Skeletal muscle satellite cell (primary cell): ENCODE measurements around the gene TRPM6. TPM values are rescaled to one million over a fixed set of nuclear protein-coding genes. Genes with fewer than 3 reads are reported as not detected.
"Not testable (repeated sequence)": the region's sequence is repeated elsewhere in the genome, so short reads cannot be mapped to it uniquely, and the experiment has no call there.

Experiments
- H3K27me3 ChIP-seq: 2 replicates; pipeline ENCODE4 v1.7.0; 2013; ENCODE audit warnings: low read length; ENCODE audit not compliant: control insufficient read depth, insufficient read depth
- H3K36me3 ChIP-seq: 2 replicates; pipeline ENCODE4 v1.7.0; 2013; ENCODE audit warnings: mild to moderate bottlenecking, control low read depth, low read length; ENCODE audit not compliant: insufficient read depth
- H3K4me1 ChIP-seq: 2 replicates; pipeline ENCODE4 v1.7.0; 2013; ENCODE audit warnings: low read length; ENCODE audit not compliant: control insufficient read depth, insufficient read depth
- H3K4me2 ChIP-seq: 2 replicates; pipeline ENCODE4 v1.7.0; 2013; ENCODE audit warnings: mild to moderate bottlenecking, low read length
- H3K4me3 ChIP-seq: 2 replicates; pipeline ENCODE4 v1.7.0; 2013; ENCODE audit warnings: low read length
- H3K9ac ChIP-seq: 2 replicates; pipeline ENCODE4 v1.7.0; 2013; ENCODE audit warnings: mild to moderate bottlenecking, low read depth, low read length, moderate library complexity
- H3K9me3 ChIP-seq: replicated peaks from 2 replicates; pipeline ENCODE4 v1.7.0; 2013; ENCODE audit warnings: mild to moderate bottlenecking, control low read depth, low read length
- total RNA-seq: library from RNA; depleted of rRNA; stranded (reverse); fragments of >200 nt; gene quantifications from 2 replicates; pipeline ENCODE4 v1.2.3, GENCODE V29; 2012; rRNA removed

TRPM6 gene
- total RNA-seq: under 0.01 TPM in 1 of 2 replicates, not detected in the other

GRCh38 chr9:74887041-74887980 lies at the start of gene TRPM6:
Gene TRPM6, minus strand, starts transcription at chr9:74887921. Its CDS starts 65 bp downstream, at chr9:74887856.
- no peaks in the 10 kb centered on the region for H3K9me3 ChIP-seq
- no peaks in the 10 kb centered on the region for H3K36me3 ChIP-seq
- H3K4me2 ChIP-seq: peak within 1 kb of the TSS; percentile 95
- H3K27me3 ChIP-seq: peaks cover 3% of the 10 kb centered on the region
- peak within 1 kb of the TSS; percentile 65 for H3K9ac ChIP-seq
- peaks cover 3% of the 10 kb centered on the region for H3K4me1 ChIP-seq
- H3K4me3 ChIP-seq: peak within 1 kb of the TSS; percentile 81

GRCh38 chr9:74935008-74935407 lies 47.3 kb upstream of the TRPM6 start:
- H3K27me3 ChIP-seq: no peaks in the 10 kb centered on the region
- H3K4me1 ChIP-seq: no peaks in the 10 kb centered on the region
- H3K36me3 ChIP-seq: no peaks in the 10 kb centered on the region
- no peak overlapping the region for H3K4me3 ChIP-seq
- H3K4me2 ChIP-seq: peak overlapping the region; percentile 16
- H3K9ac ChIP-seq: no peak overlapping the region
- no peaks in the 10 kb centered on the region for H3K9me3 ChIP-seq

GRCh38 chr9:74921737-74922136 lies 34.0 kb upstream of the TRPM6 start:
- H3K9me3 ChIP-seq: no peaks in the 10 kb centered on the region
- no peaks in the 10 kb centered on the region for H3K36me3 ChIP-seq
- no peaks in the 10 kb centered on the region for H3K27me3 ChIP-seq
- no peak overlapping the region for H3K4me2 ChIP-seq
- no peaks in the 10 kb centered on the region for H3K4me1 ChIP-seq
- no peak overlapping the region for H3K4me3 ChIP-seq
- H3K9ac ChIP-seq: no peak overlapping the region

DNA sequence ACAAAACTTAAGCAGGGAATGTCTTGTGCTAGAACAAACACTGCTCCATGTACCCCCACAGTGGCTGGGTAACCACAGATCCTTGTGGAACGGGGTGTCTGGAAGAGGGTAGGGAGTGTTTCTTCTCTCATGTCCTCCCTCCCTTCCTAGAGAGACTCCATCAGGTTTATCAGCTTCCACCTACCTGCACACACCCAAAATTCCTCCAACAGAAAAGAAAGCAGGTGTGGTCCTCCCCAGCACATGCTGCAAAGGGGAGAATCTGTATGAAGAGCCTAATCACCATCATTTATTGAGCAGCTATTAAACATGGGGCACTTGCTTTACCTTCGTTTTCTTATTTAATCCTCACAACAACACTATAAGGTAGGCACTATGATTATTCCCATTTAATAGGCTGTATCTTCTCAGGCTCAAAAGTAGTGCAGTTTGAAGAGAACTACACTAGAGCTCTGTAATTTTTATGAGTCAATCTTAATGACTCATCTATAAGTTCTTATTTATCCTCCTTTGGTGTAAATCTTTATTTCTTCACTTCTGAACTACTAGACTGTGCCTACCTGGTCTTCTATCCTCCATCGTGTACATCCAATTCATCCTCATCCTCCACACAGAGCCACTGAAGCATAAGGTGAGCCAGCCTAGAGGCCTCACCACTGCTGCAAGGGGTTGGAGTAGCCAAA lies 33.4 kb upstream of the TRPM6 start:
- Histone ChIP-seq H3K9me3 (no peaks in the 10 kb centered on the region), H3K36me3 (no peaks in the 10 kb centered on the region), H3K4me1 (no peaks in the 10 kb centered on the region), H3K27me3 (no peaks in the 10 kb centered on the region), H3K4me3 (no peak overlapping the region), H3K4me2 (no peak overlapping the region), H3K9ac (no peak overlapping the region)

GRCh38 chr9:74910036-74910435 lies 22.3 kb upstream of the TRPM6 start:
- Histone ChIP-seq H3K4me3 (no peak overlapping the region), H3K4me2 (no peak overlapping the region), H3K4me1 (no peaks in the 10 kb centered on the region), H3K9me3 (no peaks in the 10 kb centered on the region), H3K36me3 (no peaks in the 10 kb centered on the region), H3K27me3 (no peaks in the 10 kb centered on the region), H3K9ac (no peak overlapping the region)

DNA sequence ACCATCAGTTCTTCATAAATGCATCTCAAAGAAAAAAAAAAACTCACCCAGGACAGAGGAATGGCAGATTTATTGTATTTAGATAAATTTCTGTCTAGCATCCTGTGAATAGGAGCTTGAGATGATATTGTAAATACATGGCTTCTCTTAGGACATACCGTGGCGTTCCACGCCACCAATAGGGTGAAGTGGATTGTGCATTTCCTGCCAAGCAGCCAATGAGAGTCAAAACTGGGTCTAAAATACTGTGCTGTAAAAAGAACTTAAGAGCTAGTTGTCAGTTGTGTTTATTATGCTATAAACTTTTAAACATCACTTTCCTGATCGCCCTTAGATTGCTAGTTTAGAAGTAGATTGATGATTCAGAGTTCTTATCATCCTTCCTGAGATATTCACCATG lies 20.9 kb upstream of the TRPM6 start:
- Histone ChIP-seq H3K27me3 (no peaks in the 10 kb centered on the region), H3K9ac (no peak overlapping the region), H3K4me2 (no peak overlapping the region)

DNA sequence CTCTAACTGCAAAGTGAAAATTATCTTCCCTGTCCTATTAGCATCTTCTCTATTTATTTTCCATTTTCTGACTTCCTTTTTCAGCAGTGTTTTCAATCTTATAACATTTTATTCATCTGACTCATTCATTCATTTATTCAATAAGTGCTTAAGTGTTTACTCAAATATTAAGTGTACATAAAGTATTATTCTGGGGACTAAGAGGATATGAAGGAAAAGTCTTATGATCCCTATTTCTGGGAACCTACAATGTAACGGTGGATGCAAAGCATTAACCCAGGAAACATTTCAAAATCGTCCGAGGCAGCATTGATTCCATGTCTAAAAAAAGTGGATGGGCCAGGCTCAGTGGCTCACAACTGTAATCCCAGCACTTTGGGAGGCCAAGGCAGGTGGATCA lies 19.4 kb upstream of the TRPM6 start:
- H3K36me3 ChIP-seq: no peaks in the 10 kb centered on the region
- no peak overlapping the region for H3K9ac ChIP-seq
- H3K4me3 ChIP-seq: no peak overlapping the region
- H3K27me3 ChIP-seq: no peaks in the 10 kb centered on the region
- no peaks in the 10 kb centered on the region for H3K4me1 ChIP-seq
- no peaks in the 10 kb centered on the region for H3K9me3 ChIP-seq
- no peak overlapping the region for H3K4me2 ChIP-seq

More for the DNA sequence above, 20.9 kb upstream of the TRPM6 start:
- Histone ChIP-seq H3K36me3 (no peaks in the 10 kb centered on the region), H3K4me3 (no peak overlapping the region), H3K9me3 (no peaks in the 10 kb centered on the region), H3K4me1 (no peaks in the 10 kb centered on the region)

GRCh38 chr9:74901001-74901400 lies 13.3 kb upstream of the TRPM6 start:
- H3K36me3 ChIP-seq: no peaks in the 10 kb centered on the region
- no peak overlapping the region for H3K4me2 ChIP-seq
- H3K4me1 ChIP-seq: no peaks in the 10 kb centered on the region
- no peaks in the 10 kb centered on the region for H3K9me3 ChIP-seq
- peaks cover 6% of the 10 kb centered on the region for H3K27me3 ChIP-seq
- H3K4me3 ChIP-seq: no peak overlapping the region
- H3K9ac ChIP-seq: no peak overlapping the region

DNA sequence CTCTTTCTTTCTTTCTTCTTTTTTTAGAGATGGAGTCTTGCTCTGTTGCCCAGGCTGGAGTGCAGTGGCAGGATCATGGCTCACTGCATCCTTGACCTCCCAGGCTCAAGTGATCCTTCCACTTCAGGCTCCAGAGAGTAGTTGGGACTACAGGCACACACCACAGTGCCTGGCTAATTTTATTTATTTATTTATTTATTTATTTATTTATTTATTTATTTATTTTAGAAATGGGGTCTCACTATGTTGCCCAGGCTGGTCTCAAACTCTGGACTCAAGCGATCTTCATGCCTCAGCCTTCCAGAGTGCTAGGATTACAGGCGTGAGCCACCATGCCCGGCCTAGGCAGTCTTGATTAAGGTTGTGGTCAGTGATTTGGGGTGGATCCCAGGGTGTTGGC lies 728 bp upstream of the TRPM6 start:
- H3K4me2 ChIP-seq, H3K9me3 ChIP-seq, H3K4me1 ChIP-seq, H3K36me3 ChIP-seq, H3K4me3 ChIP-seq, H3K9ac ChIP-seq, H3K27me3 ChIP-seq: not testable (repeated sequence)

GRCh38 chr9:74887981-74888370 lies 255 bp upstream of the TRPM6 start:
- peak overlapping the region; percentile 81 for H3K4me3 ChIP-seq
- H3K4me2 ChIP-seq: peak overlapping the region; percentile 95
- no peaks in the 10 kb centered on the region for H3K36me3 ChIP-seq
- H3K4me1 ChIP-seq: peaks cover 3% of the 10 kb centered on the region
- peaks cover 3% of the 10 kb centered on the region for H3K27me3 ChIP-seq
- no peak overlapping the region for H3K9ac ChIP-seq
- no peaks in the 10 kb centered on the region for H3K9me3 ChIP-seq

DNA sequence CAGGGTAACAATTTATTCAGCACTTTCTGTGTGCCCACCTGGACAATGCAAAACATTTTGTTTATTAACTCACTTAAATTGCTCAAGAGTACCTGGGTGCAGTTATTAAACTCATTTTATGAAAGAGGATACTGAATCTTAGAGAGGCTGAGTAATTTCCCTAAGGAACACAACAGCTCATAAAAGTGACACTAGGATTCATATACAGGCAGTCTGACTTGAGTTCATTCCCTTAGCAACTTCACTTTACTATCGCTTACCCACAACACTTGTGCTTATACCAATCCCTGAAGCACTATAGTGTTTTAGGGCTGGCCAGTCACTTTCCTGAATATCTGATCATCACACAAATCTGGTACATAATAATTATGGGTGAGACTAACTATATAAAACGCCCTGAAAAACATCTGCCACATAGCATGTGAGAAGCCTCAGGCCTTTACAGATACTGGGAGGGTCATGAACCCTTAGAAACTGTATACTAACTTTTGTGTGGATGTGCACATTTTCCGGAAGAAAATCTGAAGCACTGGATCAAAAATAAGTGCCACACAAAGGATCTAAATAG lies 11.3 kb downstream of the TRPM6 start:
- Histone ChIP-seq H3K36me3 (no peaks in the 10 kb centered on the region), H3K9me3 (no peaks in the 10 kb centered on the region), H3K4me3 (no peak overlapping the region), H3K9ac (no peak overlapping the region), H3K4me2 (no peak overlapping the region), H3K4me1 (no peaks in the 10 kb centered on the region), H3K27me3 (peaks cover 5% of the 10 kb centered on the region)
